ENCODE data around the gene CPB2.

CPB2 gene

DNA sequence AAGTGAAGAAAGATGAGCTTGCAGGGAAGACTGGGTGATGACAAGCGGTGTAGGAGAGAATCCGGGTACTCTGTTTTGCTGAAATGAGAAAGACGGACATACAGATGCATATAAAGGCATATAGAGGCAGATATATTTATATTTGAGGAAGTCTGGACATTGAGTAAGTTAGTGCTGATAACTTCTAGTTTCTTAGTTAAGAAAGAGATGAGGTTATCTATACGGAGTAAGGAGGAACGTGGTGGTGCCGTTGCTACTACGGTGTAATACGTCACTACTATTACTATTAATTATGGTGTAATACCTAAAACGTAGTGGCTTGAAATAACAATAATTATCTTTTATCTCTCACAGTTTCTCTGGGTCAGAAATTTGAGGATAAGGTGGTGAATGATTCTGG, 9.8 kb upstream of the CPB2 start:
- ChIA-PET CTCF (interaction anchor here (9.4 kb wide), 1 partner anchor 11 kb away, joined by 64 read pairs; no protein-coding TSS in a partner anchor), POLR2A (no interaction called here)
- no peak for TF ChIP-seq CTCF (IDR thresholded peaks at IDR 0.05; ENCODE audit: control extremely low read depth, extremely low read depth, low read depth, missing control alignments)
- DNase-seq (ENCODE audit: extremely low spot score): no peak

DNA sequence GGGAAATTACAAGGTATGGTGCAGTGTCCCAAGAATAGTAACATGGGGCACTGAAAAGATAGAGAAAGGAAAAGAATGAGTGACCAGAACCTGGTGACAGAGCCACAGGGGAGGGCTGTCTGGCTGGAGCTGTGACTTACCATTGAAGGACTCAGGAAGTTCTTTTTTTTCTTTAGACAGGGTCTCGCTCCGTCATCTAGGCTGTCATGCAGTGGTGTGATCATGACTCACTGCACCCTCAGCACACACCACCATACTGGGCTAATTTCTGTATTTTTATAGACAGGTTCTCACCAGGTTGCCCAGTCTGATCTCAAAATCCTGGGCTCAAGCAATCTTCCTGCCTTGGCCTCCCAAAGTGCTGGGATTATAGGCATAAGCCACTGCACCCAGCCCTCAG, 8.8 kb upstream of the CPB2 start:
- no peak for DNase-seq (ENCODE audit: extremely low spot score)
- ChIA-PET CTCF (interaction anchor here (9.4 kb wide), 1 partner anchor 12 kb away, joined by 64 read pairs; no protein-coding TSS in a partner anchor), POLR2A (no interaction called here)
- TF ChIP-seq CTCF (IDR thresholded peaks at IDR 0.05; ENCODE audit: control extremely low read depth, extremely low read depth, low read depth, missing control alignments): no peak

DNA sequence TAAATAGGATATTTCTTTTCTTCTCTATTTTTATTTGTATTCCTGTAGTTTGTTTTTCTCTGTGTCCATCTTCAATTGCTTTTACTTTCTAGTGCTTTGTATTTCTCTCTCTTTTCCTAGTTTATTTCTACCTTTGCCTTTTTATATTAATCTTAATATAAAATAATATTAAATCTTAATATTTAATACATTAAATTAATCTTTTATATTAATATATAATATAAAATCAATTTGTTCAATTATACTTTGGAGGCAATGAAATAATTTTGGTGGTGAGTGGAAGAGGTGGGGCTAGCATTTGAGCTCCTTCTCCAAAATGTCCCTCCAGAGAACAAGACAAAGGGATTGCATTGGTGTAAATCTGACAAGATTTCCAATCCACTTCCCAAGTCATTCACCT, 6.3 kb upstream of the CPB2 start:
- no peak for TF ChIP-seq CTCF (IDR thresholded peaks at IDR 0.05; ENCODE audit: control extremely low read depth, extremely low read depth, low read depth, missing control alignments)
- ChIA-PET CTCF (interaction anchor here (9.4 kb wide), 1 partner anchor 15 kb away, joined by 64 read pairs; no protein-coding TSS in a partner anchor), POLR2A (no interaction called here)
- no peak for DNase-seq (ENCODE audit: extremely low spot score)

GRCh38 chr13:46109451-46109850, 4.6 kb upstream of the CPB2 start:
- TF ChIP-seq CTCF (IDR thresholded peaks at IDR 0.05; ENCODE audit: control extremely low read depth, extremely low read depth, low read depth, missing control alignments): no peak
- CTCF ChIA-PET: interaction anchor here (1.0 to 9.4 kb wide), 6 partner anchors 9 to 51 kb away, joined by 3 to 64 read pairs (median 6); no protein-coding TSS in a partner anchor
- no peak for DNase-seq (ENCODE audit: extremely low spot score)
- POLR2A ChIA-PET: no interaction called here

- no peak for DNase-seq (ENCODE audit: extremely low spot score)
- POLR2A ChIA-PET: interaction anchor here (0.5 kb wide), 1 partner anchor 21 kb away, joined by 4 read pairs; no protein-coding TSS in a partner anchor
- CTCF ChIA-PET: interaction anchor here (1.1 to 9.4 kb wide), 4 partner anchors 13 to 35 kb away, joined by 3 to 64 read pairs (median 11); no protein-coding TSS in a partner anchor
- TF ChIP-seq CTCF (IDR thresholded peaks at IDR 0.05; ENCODE audit: control extremely low read depth, extremely low read depth, low read depth, missing control alignments): no peak
Measured at GRCh38 chr13:46106839-46107371, 2.1 kb upstream of the CPB2 start.

- ChIA-PET POLR2A (no interaction called here), CTCF (interaction anchor here (1.1 kb wide), 2 partner anchors 9 to 29 kb away, joined by 3 read pairs; no protein-coding TSS in a partner anchor)
- TF ChIP-seq CTCF (IDR thresholded peaks at IDR 0.05; ENCODE audit: control extremely low read depth, extremely low read depth, low read depth, missing control alignments): no peak
- DNase-seq (ENCODE audit: extremely low spot score): no peak
Measured at GRCh38 chr13:46103037-46103436, 1.8 kb downstream of the CPB2 start.
